Ovary (tissue), 10 donors: ENCODE results near the gene PPM1D. TPM values are rescaled to one million over a fixed set of nuclear protein-coding genes. Genes with fewer than 3 reads are reported as not detected.
"Not testable (repeated sequence)": the region's sequence is repeated elsewhere in the genome, so short reads cannot be mapped to it uniquely, and the experiment has no call there.

Experiments used
- DNase-seq, 5 donors: peaks; one replicate each; pipeline ENCODE4 v3.0.0-alpha.2; 2019 to 2020
- H3K27ac ChIP-seq, 2 donors: fragments of 200-600 bp; one replicate each; pipeline versions ENCODE4 v1.5.1 to v1.8.0; 2019 to 2022
- H3K27me3 ChIP-seq: fragments of 200-600 bp; one replicate; pipeline ENCODE4 v1.8.0; 2022
- H3K36me3 ChIP-seq: fragments of 200-600 bp; sonication (generic); one replicate; pipeline ENCODE4 v1.5.1; 2019
- H3K4me1 ChIP-seq: one replicate; pipeline ENCODE4 v1.8.1; 2013; ENCODE audit warnings: mild to moderate bottlenecking, moderate library complexity; ENCODE audit not compliant: insufficient read depth
- H3K4me3 ChIP-seq: fragments of 200-600 bp; sonication (generic); one replicate; pipeline ENCODE4 v1.5.1; 2017
- H3K9me3 ChIP-seq, 2 donors: fragments of 200-600 bp in 1 of 2; sonication (generic) in 1 of 2; one replicate each; pipeline versions ENCODE4 v1.5.1 to v1.8.1; 2013 to 2019; ENCODE audit warnings: mild to moderate bottlenecking in 1 of 2, moderate library complexity in 1 of 2
- CTCF ChIP-seq, 3 donors: fragments of 450-650 bp in 2 of 3; fragments of 200-600 bp in 1 of 3; IDR thresholded peaks; one replicate each; pipeline versions ENCODE4 v1.5.1 to v1.8.0; 2016 to 2022; ENCODE audit warnings: antibody characterized with exemption in 3 of 3, mild to moderate bottlenecking in 1 of 3
- EP300 ChIP-seq: sonication (generic); formaldehyde crosslinking; IDR thresholded peaks from one replicate; pipeline ENCODE4 v1.6.1; 2017; ENCODE audit warnings: antibody characterized with exemption
- POLR2A ChIP-seq: fragments of 450-650 bp; IDR thresholded peaks from one replicate; pipeline ENCODE4 v1.6.1; 2017; ENCODE audit warnings: antibody characterized with exemption, mild to moderate bottlenecking, moderate library complexity
- WGBS, 3 donors: extraction: QIAGEN DNeasy Blood & Tissue Kit in 1 of 3; methylation state at CpG; one replicate each; pipeline versions ENCODE4 v1.1.5 to v1.1.7; 2013 to 2017; 5-methylcytosine and 5-hydroxymethylcytosine counted together
- intact Hi-C, 4 donors: fragments of 100-400 bp; cut with DNase I; formaldehyde crosslinking; loops; one replicate each; pipeline versions ENCODE4 v1.11.0 to v1.15.1; 2022 to 2023
- long read RNA-seq, 3 donors: library from polyadenylated mRNA in 2 of 3; unstranded in 2 of 3; transcript quantifications; one replicate each; pipeline ENCODE4 v2.0.0 and lab custom pipeline, GENCODE V29; 2021 to 2026
- polyA plus RNA-seq, 2 donors: library from polyadenylated mRNA; stranded (reverse); fragments of 200-250 nt in 1 of 2; fragments of 350-450 nt in 1 of 2; fragmentation: Illumina TruSeq in 1 of 2; extraction: RNeasy Lipid Tissue Mini Kit (QIAGEN cat#74804) in 1 of 2; gene quantifications; one replicate each; pipeline ENCODE4 v1.2.3, GENCODE V29; 2013 to 2014
- total RNA-seq, 7 donors: library from RNA; depleted of rRNA in 2 of 7; stranded (reverse); fragments of >200 nt in 2 of 7; fragmentation: NEBNext Ultra II Directional in 3 of 7; extraction: Animal tissue kit (Norgen Biotek cat#: 25700) in 3 of 7; gene quantifications; one replicate each; pipeline versions ENCODE4 v1.1.0 to v1.2.4, GENCODE V29; 2016 to 2023
- donor health status: DM: no; HTN: no; CAD: no; lungs with moderate emphysema.
- donor health status: DM: no; HTN: no; CAD: no.
- donor health status: Bipolar disorder and iron deficiency.
- donor health status: DM: yes; HTN: yes; CAD: no.
- donor health status: DM: no; HTN: no; CAD: no.
- donor health status: DM: yes; HTN: yes; CAD: no.

Gene PPM1D
- total RNA-seq (10 to 100 TPM; 11.9 to 35.5 (median 28.7) TPM), polyA plus RNA-seq (10 to 100 TPM; 16.3 to 20.9 TPM)
- long read RNA-seq, donor 1, full-length matches to known transcripts = 86 of 116 reads
- long read RNA-seq, donor 1, partial matches to known transcripts = 9 of 116 reads
- long read RNA-seq, donor 1, other reads (novel, unspliced or antisense) = 21 of 116 reads
- long read RNA-seq, donor 2, full-length matches to known transcripts = 13 of 13 reads
- long read RNA-seq, donor 2, partial matches to known transcripts = 0 of 13 reads
- long read RNA-seq, donor 2, other reads (novel, unspliced or antisense) = 0 of 13 reads
- long read RNA-seq, donor 3, full-length matches to known transcripts = 81 of 91 reads
- long read RNA-seq, donor 3, partial matches to known transcripts = 4 of 91 reads
- long read RNA-seq, donor 3, other reads (novel, unspliced or antisense) = 6 of 91 reads

- 0 to 1% (median 0%) methylated on average over 50 to 83 of the region's 83 CpGs for WGBS, 3 donors
Measured at GRCh38 chr17:60599620-60600489, at the start of gene PPM1D. PPM1D (plus strand) TSS chr17:60600193; CDS start chr17:60600415, 222 bp downstream.

GRCh38 chr17:60552255-60552654 lies 47.7 kb upstream of the PPM1D start:
- H3K27ac ChIP-seq, intact Hi-C loops, H3K4me1 ChIP-seq, DNase-seq, H3K27me3 ChIP-seq, H3K9me3 ChIP-seq, H3K4me3 ChIP-seq, H3K36me3 ChIP-seq: not testable (repeated sequence)
- WGBS, 3 donors = 96 to 98% (median 97%) methylated on average over 6 to 12 of the region's 13 CpGs

More at GRCh38 chr17:60599620-60600489, at the start of gene PPM1D:
- H3K4me3 ChIP-seq = peak within 1 kb of the TSS; percentile 83
- DNase-seq = peak; percentile 100
- H3K36me3 ChIP-seq = no peaks in the 10 kb centered on the region
- intact Hi-C loops = loop anchor here (2.0 to 10.0 kb wide), 2 partner anchors 75 kb away; partner anchors contain the start of gene APPBP2 (in 3 of the 4)
- peaks cover 4% of the 10 kb centered on the region for H3K4me1 ChIP-seq
- H3K9me3 ChIP-seq = no peaks in the 10 kb centered on the region
- TF ChIP-seq POLR2A (peak; percentile 91), CTCF (IDR thresholded peaks at IDR 0.05) (peak in 2 of 3 donors; percentile 12 to 64), EP300 (no peak)
- H3K27me3 ChIP-seq = no peaks in the 10 kb centered on the region
- H3K27ac ChIP-seq = peak within 1 kb of the TSS; percentile 92 to 96

DNA sequence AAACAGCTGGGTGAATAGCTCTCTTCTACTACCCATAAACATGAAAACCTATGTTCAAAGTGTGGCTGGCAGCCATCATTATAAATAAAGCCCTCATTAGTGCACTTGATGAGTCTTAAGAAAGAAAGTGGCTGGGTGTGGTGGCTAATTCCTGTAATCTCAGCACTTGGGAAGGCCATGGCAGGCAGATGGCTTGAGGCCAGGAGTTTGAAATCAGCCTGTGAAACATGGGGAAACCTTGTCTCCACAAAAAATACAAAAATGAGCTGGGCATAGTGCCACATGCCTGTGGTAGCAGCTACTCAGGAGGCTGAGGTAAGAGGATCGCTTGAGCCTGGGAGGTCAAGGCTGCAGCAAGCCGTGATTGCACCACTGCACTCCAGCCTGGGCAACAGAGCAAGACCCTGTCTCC lies 45.6 kb upstream of the PPM1D start:
- H3K27me3 ChIP-seq = no peaks in the 10 kb centered on the region
- 3 to 34% (median 10%) methylated on average over 2 of the region's 2 CpGs for whole genome bisulfite sequencing, 3 donors
- no peaks in the 10 kb centered on the region for H3K36me3 ChIP-seq
- intact Hi-C loops = no loop called here
- no peak overlapping the region for H3K27ac ChIP-seq
- no peak for DNase-seq
- TF ChIP-seq EP300 = no peak
- H3K9me3 ChIP-seq = no peaks in the 10 kb centered on the region
- H3K4me1 ChIP-seq = no peaks in the 10 kb centered on the region
- H3K4me3 ChIP-seq = no peak overlapping the region

DNA sequence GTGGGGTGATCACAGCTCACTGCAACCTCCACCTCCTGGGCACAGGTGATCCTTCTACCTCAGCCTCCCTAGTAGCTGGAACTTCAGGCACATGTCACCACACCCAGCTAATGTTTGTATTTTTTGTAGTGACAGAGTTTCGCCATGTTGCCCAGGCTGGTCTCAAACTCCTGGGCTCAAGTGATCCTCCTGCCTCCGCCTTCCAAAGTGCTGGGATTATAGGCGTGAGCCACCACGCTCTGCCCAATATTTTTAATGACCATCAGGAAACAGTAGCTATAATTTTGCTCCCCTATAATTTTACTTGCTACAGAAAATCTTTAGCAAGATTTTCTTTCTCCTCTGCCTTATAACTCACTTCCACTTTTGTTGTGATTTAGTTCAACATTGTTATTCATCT lies 44.2 kb upstream of the PPM1D start:
- 96 to 97% (median 97%) methylated on average over 4 of the region's 4 CpGs for WGBS, 3 donors
- Histone ChIP-seq H3K27me3 (no peaks in the 10 kb centered on the region), H3K36me3 (no peaks in the 10 kb centered on the region), H3K27ac (no peak overlapping the region), H3K4me1 (no peaks in the 10 kb centered on the region), H3K4me3 (no peak overlapping the region), H3K9me3 (no peaks in the 10 kb centered on the region)
- no peak for DNase-seq
- TF ChIP-seq EP300 (no peak), POLR2A (no peak), CTCF (IDR thresholded peaks at IDR 0.05) (no peak)
- intact Hi-C loops = no loop called here

GRCh38 chr17:60557805-60558204 lies 42.2 kb upstream of the PPM1D start:
- no peak for DNase-seq

More at GRCh38 chr17:60557805-60558204, 42.2 kb upstream of the PPM1D start:
- Histone ChIP-seq H3K27ac (no peak overlapping the region), H3K4me3 (no peak overlapping the region), H3K4me1 (no peaks in the 10 kb centered on the region), H3K9me3 (no peaks in the 10 kb centered on the region), H3K27me3 (no peaks in the 10 kb centered on the region), H3K36me3 (no peaks in the 10 kb centered on the region)
- WGBS, 3 donors = 62 to 89% (median 74%) methylated on average over 2 of the region's 2 CpGs
- intact Hi-C loops = no loop called here
- TF ChIP-seq CTCF (IDR thresholded peaks at IDR 0.05) (no peak), POLR2A (no peak), EP300 (no peak)
